Sigmoid colon (tissue), 7 donors: ENCODE data around the gene CCDC39. TPM values are rescaled to one million over a fixed set of nuclear protein-coding genes. Genes with fewer than 3 reads are reported as not detected.

ENCODE experiments used
- DNase-seq: peaks from one replicate; pipeline ENCODE4 v3.0.0-alpha.2; 2019
- H3K27ac ChIP-seq, 4 donors: fragments of 200-600 bp; sonication (generic); one replicate each; pipeline ENCODE4 v1.5.1; 2016 to 2019; ENCODE audit warnings: mild to moderate bottlenecking in 1 of 4
- H3K27me3 ChIP-seq, 3 donors: fragments of 200-600 bp; sonication (generic); one replicate each; pipeline ENCODE4 v1.5.1; 2019; ENCODE audit warnings: mild to moderate bottlenecking in 1 of 3
- H3K36me3 ChIP-seq, 4 donors: fragments of 200-600 bp; sonication (generic); one replicate each; pipeline ENCODE4 v1.5.1; 2016 to 2019
- H3K4me1 ChIP-seq, 4 donors: fragments of 200-600 bp; sonication (generic); one replicate each; pipeline ENCODE4 v1.5.1; 2017 to 2019
- H3K4me3 ChIP-seq, 4 donors: fragments of 200-600 bp; sonication (generic); one replicate each; pipeline ENCODE4 v1.5.1; 2017 to 2019; ENCODE audit warnings: mild to moderate bottlenecking in 2 of 4, moderate library complexity in 1 of 4
- H3K9me3 ChIP-seq, 4 donors: fragments of 200-600 bp in 3 of 4; sonication (generic) in 3 of 4; one replicate each; pipeline versions ENCODE4 v1.5.1 to v1.6.1; 2013 to 2019
- EP300 ChIP-seq, 4 donors: sonication (generic); formaldehyde crosslinking; IDR thresholded peaks; one replicate each; pipeline ENCODE4 v1.6.1; 2017; ENCODE audit warnings: antibody characterized with exemption in 4 of 4
- POLR2A ChIP-seq, 2 donors: fragments of 450-650 bp; IDR thresholded peaks; one replicate each; pipeline ENCODE4 v1.6.1; 2016; ENCODE audit warnings: antibody characterized with exemption in 2 of 2, mild to moderate bottlenecking in 2 of 2, moderate library complexity in 2 of 2
- POLR2AphosphoS5 ChIP-seq, 4 donors: sonication (generic); formaldehyde crosslinking; IDR thresholded peaks; one replicate each; pipeline ENCODE4 v1.6.1; 2017; ENCODE audit warnings: antibody characterized with exemption in 4 of 4
- WGBS, 2 donors: extraction: QIAGEN DNeasy Blood & Tissue Kit; methylation state at CpG; one replicate each; pipeline ENCODE4 v1.1.7; 2013; 5-methylcytosine and 5-hydroxymethylcytosine counted together
- intact Hi-C: fragments of 100-400 bp; cut with DNase I; formaldehyde crosslinking; loops from one replicate; pipeline ENCODE4 v1.15.1; 2023
- polyA plus RNA-seq, 3 donors: library from polyadenylated mRNA; stranded (reverse); fragments of 200-250 nt; gene quantifications; one replicate each; pipeline ENCODE4 v1.2.3, GENCODE V29; 2013
- total RNA-seq, 4 donors: library from RNA; depleted of rRNA; stranded (reverse); fragments of >200 nt; gene quantifications; one replicate each; pipeline ENCODE4 v1.1.0, GENCODE V29; 2016
- TF ChIP-seq, protein P1 (sequence below), 4 experiments: fragments of 450-650 bp in 3 of 4; fragments of 200-600 bp in 1 of 4; IDR thresholded peaks; one replicate each; pipeline ENCODE4 v1.5.1; 2016 to 2019; ENCODE audit warnings: antibody characterized with exemption in 4 of 4, mild to moderate bottlenecking in 3 of 4, moderate library complexity in 2 of 4
- donor health status: healthy with polysubstance abuse.
- donor health status: Bipolar disorder and iron deficiency.
- donor health status: healthy.

Gene CCDC39
- 1 to 10 TPM in 1 of 4 donors, under 1 TPM in 1, not detected in 2; 0.16 to 1.1 TPM for total RNA-seq
- polyA plus RNA-seq = under 1 TPM in 1 of 3 donors, not detected in 2; 0.01 TPM

DNA sequence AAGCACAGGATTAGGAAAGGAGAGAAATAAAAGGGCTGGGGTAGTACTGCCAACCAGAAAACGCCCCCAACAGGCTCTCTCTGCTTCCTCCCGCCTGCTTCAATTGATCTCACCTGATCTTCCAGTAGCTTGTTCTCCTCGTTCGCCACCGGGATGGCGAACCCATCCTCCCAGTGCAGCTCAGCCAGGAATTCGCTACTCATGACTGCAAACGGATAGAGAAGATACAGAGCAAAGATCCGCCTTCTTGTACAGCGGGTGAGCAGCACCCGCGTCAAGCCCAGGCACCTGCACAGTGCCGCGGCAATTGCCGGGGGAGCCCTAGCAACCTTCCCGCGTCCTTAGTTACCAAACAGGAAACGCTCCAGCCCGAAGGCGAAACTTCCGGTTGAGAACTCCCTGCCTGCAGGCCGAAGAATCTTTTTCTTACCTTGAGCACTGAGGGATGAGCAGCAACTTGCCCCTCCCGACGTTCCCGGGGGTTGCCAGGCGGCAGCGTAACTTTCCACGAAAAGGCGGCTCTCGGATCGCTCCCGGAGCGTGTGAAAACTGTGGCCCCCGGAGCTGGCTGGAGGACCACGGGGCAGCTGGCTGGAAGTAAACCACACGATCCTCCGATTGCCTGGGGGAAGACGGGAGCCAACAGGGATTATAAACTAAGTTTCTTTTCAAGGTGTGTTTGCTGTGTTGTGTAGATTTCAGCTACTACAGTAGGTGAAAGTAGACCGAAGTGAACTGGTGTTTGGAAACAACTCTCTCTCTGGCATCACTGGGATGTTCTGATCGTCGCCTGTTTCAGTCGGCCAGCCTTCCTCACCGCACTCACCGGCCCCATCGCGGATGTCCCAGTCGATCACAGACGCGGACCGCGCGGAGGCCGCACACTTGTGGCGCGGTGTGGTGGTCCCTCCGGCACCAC, at the start of gene CCDC39:
CCDC39 (minus strand) TSS at position 312 of the 919 bp plus-strand sequence; CDS start at position 203, 109 bp downstream.
- peaks cover 0 to 16% (median 11%) of the 10 kb centered on the region in 4 donors for H3K4me1 ChIP-seq
- H3K9me3 ChIP-seq = no peaks in the 10 kb centered on the region
- H3K36me3 ChIP-seq = no peaks in the 10 kb centered on the region
- intact Hi-C loops = no loop called here
- peak within 1 kb of the TSS; percentile 11 to 57 (median 45) for H3K4me3 ChIP-seq
- peak; percentile 64 for DNase-seq
- 1% methylated on average over 56 of the region's 56 CpGs for WGBS, 2 donors
- TF ChIP-seq, protein P1, sequence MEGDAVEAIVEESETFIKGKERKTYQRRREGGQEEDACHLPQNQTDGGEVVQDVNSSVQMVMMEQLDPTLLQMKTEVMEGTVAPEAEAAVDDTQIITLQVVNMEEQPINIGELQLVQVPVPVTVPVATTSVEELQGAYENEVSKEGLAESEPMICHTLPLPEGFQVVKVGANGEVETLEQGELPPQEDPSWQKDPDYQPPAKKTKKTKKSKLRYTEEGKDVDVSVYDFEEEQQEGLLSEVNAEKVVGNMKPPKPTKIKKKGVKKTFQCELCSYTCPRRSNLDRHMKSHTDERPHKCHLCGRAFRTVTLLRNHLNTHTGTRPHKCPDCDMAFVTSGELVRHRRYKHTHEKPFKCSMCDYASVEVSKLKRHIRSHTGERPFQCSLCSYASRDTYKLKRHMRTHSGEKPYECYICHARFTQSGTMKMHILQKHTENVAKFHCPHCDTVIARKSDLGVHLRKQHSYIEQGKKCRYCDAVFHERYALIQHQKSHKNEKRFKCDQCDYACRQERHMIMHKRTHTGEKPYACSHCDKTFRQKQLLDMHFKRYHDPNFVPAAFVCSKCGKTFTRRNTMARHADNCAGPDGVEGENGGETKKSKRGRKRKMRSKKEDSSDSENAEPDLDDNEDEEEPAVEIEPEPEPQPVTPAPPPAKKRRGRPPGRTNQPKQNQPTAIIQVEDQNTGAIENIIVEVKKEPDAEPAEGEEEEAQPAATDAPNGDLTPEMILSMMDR (IDR thresholded peaks at IDR 0.05) = no peak
- TF ChIP-seq POLR2A (IDR thresholded peaks at IDR 0.05) (no peak), EP300 (IDR thresholded peaks at IDR 0.05) (no peak), POLR2AphosphoS5 (IDR thresholded peaks at IDR 0.05) (no peak)
- H3K27me3 ChIP-seq = peaks cover 0 to 31% (median 0%) of the 10 kb centered on the region in 3 donors
- no peak within 1 kb of the TSS for H3K27ac ChIP-seq

DNA sequence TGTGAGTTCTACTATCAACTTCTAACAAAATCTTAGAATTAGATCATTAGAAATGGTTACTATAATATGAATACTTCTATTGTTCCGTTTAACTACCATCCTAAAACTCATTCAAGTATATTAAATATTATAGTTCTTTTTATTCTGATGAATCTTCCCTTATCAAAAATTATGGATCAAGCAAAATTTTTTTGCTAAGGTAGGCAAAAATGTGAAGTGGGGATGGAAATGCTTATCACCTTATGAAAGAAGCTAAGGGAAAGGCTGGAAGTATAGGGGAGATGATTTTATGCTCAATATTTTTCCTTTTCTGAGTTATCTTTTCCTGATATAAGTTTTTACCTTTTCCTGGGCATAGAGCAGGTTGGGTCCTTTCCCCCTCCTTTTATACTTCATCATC, 40.7 kb upstream of the CCDC39 start:
- no peaks in the 10 kb centered on the region for H3K36me3 ChIP-seq
- TF ChIP-seq, protein P1 (IDR thresholded peaks at IDR 0.05) = no peak
- TF ChIP-seq POLR2AphosphoS5 (IDR thresholded peaks at IDR 0.05) (no peak), EP300 (IDR thresholded peaks at IDR 0.05) (no peak), POLR2A (IDR thresholded peaks at IDR 0.05) (no peak)

DNA sequence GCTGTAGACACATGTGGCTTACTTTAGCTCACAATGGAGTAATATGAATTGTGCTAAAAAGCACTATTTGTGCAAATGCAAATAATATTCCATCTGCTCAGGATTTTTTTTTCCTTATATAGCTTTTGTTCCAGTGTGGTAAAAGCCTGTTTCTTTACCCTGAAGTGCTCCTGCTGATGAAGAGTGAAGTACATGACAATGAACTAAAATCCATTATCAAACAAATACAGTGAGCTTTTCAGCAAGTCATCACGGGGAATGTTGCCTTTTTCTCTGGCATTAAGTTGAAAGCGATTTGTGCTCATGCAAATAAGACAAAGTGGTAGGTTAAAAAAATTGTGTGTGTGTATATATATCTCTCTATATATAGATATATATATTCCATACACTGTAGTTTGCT, 28.6 kb upstream of the CCDC39 start:
- intact Hi-C loops = no loop called here
- Histone ChIP-seq H3K4me3 (no peak overlapping the region), H3K36me3 (no peaks in the 10 kb centered on the region), H3K9me3 (no peaks in the 10 kb centered on the region), H3K27ac (no peak overlapping the region), H3K4me1 (no peaks in the 10 kb centered on the region), H3K27me3 (no peaks in the 10 kb centered on the region)
- WGBS, 2 donors = 44 to 50% methylated on average over 2 of the region's 2 CpGs
- TF ChIP-seq POLR2AphosphoS5 (IDR thresholded peaks at IDR 0.05) = no peak
- TF ChIP-seq EP300 (IDR thresholded peaks at IDR 0.05) = no peak
- TF ChIP-seq, protein P1 (IDR thresholded peaks at IDR 0.05) = no peak
- TF ChIP-seq POLR2A (IDR thresholded peaks at IDR 0.05) = no peak
- DNase-seq = no peak

More for the DNA sequence above, 40.7 kb upstream of the CCDC39 start:
- WGBS, 2 donors = 41 to 48% methylated on average over 1 of the region's 1 CpG
- no peaks in the 10 kb centered on the region for H3K27me3 ChIP-seq
- no peaks in the 10 kb centered on the region for H3K9me3 ChIP-seq
- intact Hi-C loops = no loop called here
- H3K4me1 ChIP-seq = no peaks in the 10 kb centered on the region
- H3K4me3 ChIP-seq = no peak overlapping the region
- H3K27ac ChIP-seq = no peak overlapping the region
- DNase-seq = no peak

DNA sequence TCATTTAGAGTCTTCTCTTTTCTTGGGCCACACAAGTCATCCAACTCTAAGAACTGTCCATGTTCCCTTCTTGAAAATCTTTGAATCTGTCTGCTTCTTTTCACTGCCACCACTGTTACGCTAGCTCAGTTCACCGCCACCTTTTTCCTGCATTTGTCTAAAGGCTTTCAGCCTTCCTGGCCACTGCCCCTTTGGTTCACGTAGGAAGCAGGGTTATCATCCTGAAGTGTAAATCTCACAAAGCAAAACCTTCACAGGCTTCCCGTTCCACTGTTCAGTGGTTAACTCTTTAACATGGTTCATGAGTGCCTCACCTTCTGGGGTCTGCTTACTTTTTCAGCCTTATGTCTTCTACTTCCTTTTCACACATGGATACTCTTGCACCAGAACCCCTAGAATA, 26.3 kb upstream of the CCDC39 start:
- no peak for DNase-seq
- no peak overlapping the region for H3K27ac ChIP-seq
- intact Hi-C loops = no loop called here
- WGBS, 2 donors = 47 to 76% methylated on average over 4 of the region's 4 CpGs
- no peak overlapping the region for H3K4me3 ChIP-seq
- no peaks in the 10 kb centered on the region for H3K4me1 ChIP-seq
- TF ChIP-seq, protein P1 (IDR thresholded peaks at IDR 0.05) = no peak
- TF ChIP-seq POLR2A (IDR thresholded peaks at IDR 0.05) (no peak), EP300 (IDR thresholded peaks at IDR 0.05) (no peak), POLR2AphosphoS5 (IDR thresholded peaks at IDR 0.05) (no peak)
- H3K27me3 ChIP-seq = no peaks in the 10 kb centered on the region
- H3K36me3 ChIP-seq = no peaks in the 10 kb centered on the region
- H3K9me3 ChIP-seq = no peaks in the 10 kb centered on the region
